ENCODE results near the gene COL4A5.

DNA sequence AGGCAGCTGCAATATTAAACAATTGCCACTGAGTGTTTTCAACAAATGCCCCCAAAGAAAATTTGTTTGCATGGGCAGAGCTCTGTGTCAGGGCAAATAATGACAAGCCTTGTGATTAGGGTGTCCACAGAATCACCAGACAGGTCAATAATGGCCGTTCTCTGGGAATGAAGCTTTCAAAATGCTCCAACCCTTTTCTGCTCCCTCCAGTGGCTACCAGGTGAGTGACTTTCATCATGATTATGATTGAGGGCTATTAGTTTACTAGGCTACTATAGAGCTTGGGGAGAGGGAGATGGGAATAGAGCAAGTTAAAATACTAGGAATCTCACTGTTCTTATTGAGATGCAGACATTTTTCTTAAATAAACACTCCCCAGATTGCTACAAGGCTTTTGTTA is 273.2 kb downstream of the COL4A5 start:
- TF ChIP-seq, protein P1, sequence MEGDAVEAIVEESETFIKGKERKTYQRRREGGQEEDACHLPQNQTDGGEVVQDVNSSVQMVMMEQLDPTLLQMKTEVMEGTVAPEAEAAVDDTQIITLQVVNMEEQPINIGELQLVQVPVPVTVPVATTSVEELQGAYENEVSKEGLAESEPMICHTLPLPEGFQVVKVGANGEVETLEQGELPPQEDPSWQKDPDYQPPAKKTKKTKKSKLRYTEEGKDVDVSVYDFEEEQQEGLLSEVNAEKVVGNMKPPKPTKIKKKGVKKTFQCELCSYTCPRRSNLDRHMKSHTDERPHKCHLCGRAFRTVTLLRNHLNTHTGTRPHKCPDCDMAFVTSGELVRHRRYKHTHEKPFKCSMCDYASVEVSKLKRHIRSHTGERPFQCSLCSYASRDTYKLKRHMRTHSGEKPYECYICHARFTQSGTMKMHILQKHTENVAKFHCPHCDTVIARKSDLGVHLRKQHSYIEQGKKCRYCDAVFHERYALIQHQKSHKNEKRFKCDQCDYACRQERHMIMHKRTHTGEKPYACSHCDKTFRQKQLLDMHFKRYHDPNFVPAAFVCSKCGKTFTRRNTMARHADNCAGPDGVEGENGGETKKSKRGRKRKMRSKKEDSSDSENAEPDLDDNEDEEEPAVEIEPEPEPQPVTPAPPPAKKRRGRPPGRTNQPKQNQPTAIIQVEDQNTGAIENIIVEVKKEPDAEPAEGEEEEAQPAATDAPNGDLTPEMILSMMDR (IDR thresholded peaks at IDR 0.05): no peak
- no peak for TF ChIP-seq EP300 (IDR thresholded peaks at IDR 0.05)
- no peak for TF ChIP-seq POLR2A (IDR thresholded peaks at IDR 0.05)

All from stomach (tissue), 4 donors.